NCI-H82 treated with DMSO at 0.1 percent for 48 hours (cell line): ENCODE data around the gene ADAT1.
"Not testable (repeated sequence)": the region's sequence is repeated elsewhere in the genome, so short reads cannot be mapped to it uniquely, and the experiment has no call there.

ENCODE experiments used
- DNase-seq: peaks from one replicate; lab custom pipeline; 2025; ENCODE audit not compliant: unreplicated experiment; lab: John Stamatoyannopoulos, UW

Gene ADAT1

GRCh38 chr16:75621170-75621477 lies 2.0 kb downstream of the ADAT1 start:
- peak; percentile 14 for DNase-seq

GRCh38 chr16:75620326-75621169 lies 2.5 kb downstream of the ADAT1 start:
- no peak for DNase-seq

GRCh38 chr16:75618780-75619179 lies 4.3 kb downstream of the ADAT1 start:
- DNase-seq: no peak

- no peak for DNase-seq
Observed at GRCh38 chr16:75617121-75617520, 6.0 kb downstream of the ADAT1 start.

GRCh38 chr16:75616521-75617010 lies 6.5 kb downstream of the ADAT1 start:
- DNase-seq: no peak

GRCh38 chr16:75615619-75616018 lies 7.5 kb downstream of the ADAT1 start:
- no peak for DNase-seq

GRCh38 chr16:75614066-75614897 lies 8.8 kb downstream of the ADAT1 start:
- DNase-seq: no peak

GRCh38 chr16:75606507-75606906 lies 16.6 kb downstream of the ADAT1 start:
- no peak for DNase-seq

- DNase-seq: no peak
Observed at GRCh38 chr16:75603241-75603640, 19.8 kb downstream of the ADAT1 start.

GRCh38 chr16:75599452-75600277 lies 23.4 kb downstream of the ADAT1 start:
- no peak for DNase-seq

- DNase-seq: no peak
Observed at GRCh38 chr16:75593825-75594820, 29.0 kb downstream of the ADAT1 start.

GRCh38 chr16:75593308-75593707 lies 29.8 kb downstream of the ADAT1 start:
- no peak for DNase-seq

- not testable (repeated sequence) for DNase-seq
Observed at GRCh38 chr16:75591927-75592326, 31.2 kb downstream of the ADAT1 start.

GRCh38 chr16:75590920-75591843 lies 31.9 kb downstream of the ADAT1 start:
- DNase-seq: no peak

- DNase-seq: no peak
Observed at GRCh38 chr16:75589306-75589705, 33.8 kb downstream of the ADAT1 start.

GRCh38 chr16:75588716-75589115 lies 34.4 kb downstream of the ADAT1 start:
- DNase-seq: no peak

- no peak for DNase-seq
Observed at GRCh38 chr16:75584108-75584507, 39.0 kb downstream of the ADAT1 start.

- no peak for DNase-seq
Observed at GRCh38 chr16:75579281-75579834, 43.7 kb downstream of the ADAT1 start.

GRCh38 chr16:75578725-75579124 lies 44.4 kb downstream of the ADAT1 start:
- DNase-seq: no peak
